GM21619 (cell line): ENCODE results near the gene FNDC3B.
A peak's percentile ranks its signal among the peaks of the same experiment; 100 is the strongest.

Experiments
- ATAC-seq: cut with Tn5 transposase; IDR thresholded peaks from one replicate; pipeline ENCODE4 v1.9.1; 2021; ENCODE audit not compliant: unreplicated experiment

FNDC3B gene

DNA sequence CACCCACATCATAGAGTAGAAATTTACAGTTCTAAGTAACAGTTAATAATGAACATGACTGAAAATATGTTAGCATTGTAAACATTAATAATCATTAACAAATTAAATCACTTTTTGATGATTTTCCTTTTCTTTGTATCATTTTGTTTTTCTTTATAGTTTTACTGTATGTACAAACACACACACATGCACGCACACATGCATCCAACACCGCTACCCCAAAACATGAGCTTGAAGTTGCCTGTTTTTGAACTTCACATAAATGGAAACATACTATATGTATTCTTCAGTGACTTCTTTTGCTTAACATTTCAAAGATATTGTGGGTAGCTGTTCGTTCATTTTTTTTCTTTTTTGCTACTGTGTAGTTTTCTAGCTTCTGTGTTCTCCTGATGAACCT is 123.9 kb downstream of the FNDC3B start:
- no peak for ATAC-seq

DNA sequence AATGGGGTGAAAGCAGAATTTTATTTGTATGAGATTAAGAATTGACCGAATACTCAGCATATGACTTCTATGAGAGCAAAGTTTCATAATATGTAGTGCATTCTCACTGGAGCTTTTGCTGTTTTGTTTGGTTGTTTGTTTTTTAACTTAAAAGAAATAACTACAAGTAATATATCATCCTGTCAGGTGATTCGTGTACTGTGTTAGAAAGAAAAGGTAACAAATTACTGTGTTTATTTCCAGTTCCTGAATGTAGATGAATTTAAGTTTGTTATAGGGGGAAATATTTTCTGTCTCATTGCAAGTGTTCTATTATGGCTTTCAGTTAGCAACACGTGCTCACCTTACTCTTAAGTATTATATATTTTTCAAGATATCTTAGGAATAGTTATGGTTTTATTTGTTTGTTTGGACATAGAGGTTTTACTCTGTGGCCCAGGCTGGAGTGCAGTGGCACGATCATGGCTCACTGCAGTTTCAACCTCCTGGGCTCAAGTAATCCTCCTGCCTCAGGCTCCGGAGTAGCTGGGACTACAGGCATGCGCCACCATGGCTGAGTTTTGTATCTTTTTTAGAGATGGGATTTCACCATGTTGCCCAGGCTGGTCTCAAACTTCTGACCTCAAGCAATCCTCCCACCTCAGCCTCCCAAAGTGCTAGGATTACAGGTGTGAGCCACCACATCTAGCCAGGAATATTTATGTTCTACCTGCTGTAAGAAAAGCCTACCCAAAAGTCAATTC is 125.4 kb downstream of the FNDC3B start:
- no peak for ATAC-seq

DNA sequence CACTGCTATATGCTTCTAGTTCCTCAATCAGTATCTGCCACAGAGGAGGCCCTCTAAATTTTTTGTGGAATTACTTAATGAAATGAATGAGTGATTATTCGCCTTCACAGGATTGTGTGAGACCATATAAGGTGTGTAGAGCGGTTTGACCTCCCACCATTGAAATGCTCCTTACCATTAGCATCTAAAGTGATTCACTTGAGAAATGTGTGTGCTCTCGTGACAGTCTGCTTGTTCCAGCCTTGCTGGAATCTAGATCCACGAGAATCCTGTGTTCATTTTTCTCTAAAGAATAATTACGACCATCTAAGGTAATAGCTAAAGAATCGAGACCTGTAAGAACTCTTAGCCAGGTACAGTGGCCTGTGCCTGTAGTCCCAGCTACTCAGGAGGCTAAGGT is 126.9 kb downstream of the FNDC3B start:
- ATAC-seq: no peak

DNA sequence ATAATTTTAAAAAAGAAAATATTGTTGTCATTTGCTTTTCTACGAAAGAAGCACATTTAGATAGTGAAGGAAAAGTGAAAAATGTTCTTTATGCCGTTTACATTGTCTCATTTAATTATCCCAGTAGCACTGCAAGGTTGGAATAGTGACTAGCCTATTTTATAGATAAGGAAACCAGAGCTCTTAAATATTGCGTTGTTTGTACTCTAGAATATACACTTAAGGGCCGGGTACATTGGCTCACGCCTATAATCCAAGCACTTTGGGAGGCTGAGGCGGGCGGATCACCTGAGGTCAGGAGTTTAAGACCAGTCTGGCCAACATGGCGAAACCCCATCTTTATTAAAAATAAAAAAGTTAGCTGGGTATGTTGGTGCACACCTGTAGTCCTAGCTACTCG is 127.5 kb downstream of the FNDC3B start:
- ATAC-seq: no peak

DNA sequence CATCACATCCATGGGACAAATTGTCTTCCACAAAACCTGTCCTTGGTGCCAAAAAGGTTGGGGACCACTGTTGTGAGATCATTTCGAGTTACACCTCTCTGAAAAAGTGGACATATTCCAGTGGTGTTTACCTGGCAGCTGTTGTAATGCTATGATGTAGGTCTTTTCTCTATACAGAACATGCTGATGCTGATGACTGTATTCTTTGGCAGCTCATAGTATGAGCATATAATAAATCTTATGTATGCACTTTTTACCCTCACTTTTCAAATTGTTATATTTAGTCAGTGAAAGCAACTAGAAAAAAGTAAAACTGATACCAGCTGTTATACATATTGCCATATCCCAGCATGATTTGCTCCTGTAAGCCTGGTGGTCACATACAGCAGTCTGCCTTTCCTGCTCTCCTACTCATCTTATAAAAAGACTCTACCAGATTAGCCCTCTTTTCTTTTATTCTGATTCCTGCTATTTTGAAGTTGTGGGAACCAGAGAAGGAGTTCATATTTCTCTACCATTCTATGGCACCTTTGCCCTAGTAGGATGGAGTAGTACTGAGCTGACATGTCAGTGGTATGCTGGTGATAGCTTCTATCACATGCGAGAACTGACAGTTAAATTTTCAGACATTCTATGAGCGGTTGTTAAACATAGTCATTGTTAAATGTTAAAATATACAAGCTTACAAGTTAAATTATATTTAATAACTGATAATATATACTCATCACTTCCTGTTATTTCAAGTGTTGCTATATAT is 128.7 kb downstream of the FNDC3B start:
- ATAC-seq: no peak

DNA sequence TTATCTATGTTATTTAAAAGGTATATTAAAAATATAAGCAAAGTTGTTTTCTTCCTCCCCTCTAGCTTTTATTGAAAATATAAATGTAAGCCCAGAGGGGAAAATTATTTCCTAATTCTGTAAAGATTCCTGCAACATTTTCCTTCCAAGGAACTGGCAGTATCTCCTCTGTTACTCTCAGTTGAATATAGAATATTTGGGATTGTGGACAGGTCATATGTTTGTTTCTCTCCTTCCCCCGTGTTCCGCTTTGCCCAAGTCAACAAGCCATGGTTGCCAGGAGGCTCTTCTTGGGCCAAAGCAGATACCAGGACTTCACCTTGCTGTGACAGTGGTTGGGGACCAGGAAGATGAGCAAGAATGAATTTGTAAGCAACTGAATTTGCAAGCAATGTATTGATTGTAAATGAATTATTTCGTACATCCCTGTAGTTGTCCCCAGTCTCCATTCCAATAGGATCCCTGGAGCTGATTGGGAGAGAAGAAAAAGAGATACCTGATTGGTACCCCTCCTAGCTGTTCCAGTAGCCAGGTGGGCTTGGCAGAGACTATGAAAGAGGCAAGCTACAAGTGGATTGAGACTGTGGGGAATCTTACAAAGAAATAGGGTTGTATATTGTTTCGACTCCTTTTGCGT is 130.8 kb downstream of the FNDC3B start:
- no peak for ATAC-seq

DNA sequence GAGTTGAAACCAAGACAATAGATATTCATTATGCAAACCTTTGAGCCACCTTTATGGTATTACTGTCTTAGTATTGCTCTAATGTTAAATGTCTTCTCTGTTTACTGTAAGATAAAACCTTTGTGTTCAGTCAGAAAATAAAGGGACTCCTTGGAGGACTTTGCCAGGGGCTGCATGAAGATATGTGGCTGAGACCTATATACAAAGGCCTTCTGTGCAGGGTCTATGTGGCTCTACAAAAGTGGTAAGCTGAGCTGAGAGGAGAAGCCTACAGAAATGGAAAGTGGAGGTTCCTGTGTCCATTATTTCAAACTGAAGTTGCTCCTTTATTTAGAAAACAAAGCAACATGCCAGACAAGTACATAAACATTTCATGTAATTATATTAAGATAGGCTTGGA is 131.5 kb downstream of the FNDC3B start:
- ATAC-seq: no peak

DNA sequence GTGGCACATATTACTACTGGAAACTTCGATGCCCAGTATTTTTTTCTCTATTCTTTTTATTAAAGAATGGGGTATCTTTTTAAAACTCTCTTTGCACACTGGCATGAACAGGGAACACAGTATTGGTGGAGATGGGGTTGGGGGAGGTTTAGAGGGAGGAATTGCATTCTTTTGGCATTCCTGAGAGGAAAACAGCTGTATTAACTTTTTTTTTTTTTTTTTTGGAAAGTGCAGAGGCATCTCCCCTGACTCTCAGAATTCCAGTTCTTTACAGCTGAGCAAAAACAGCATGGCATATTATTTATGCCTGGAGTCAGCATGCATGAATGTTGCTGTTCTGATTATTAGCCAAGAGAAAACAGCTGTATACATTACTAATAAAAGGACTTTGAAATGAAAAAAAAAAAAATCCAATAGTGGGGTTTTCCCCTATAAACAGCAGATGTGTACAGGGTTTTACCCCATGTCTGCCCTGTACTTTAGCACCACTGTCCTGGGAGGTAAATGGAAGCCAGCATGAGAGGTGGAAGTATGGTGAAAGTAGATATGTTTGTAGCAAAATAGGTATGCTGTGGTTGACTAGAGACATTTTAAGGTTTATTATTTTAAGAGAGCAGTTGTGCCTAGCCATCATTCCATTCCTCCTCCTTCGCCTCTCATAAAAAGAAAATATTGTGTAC is 132.2 kb downstream of the FNDC3B start:
- peak; percentile 50 for ATAC-seq

DNA sequence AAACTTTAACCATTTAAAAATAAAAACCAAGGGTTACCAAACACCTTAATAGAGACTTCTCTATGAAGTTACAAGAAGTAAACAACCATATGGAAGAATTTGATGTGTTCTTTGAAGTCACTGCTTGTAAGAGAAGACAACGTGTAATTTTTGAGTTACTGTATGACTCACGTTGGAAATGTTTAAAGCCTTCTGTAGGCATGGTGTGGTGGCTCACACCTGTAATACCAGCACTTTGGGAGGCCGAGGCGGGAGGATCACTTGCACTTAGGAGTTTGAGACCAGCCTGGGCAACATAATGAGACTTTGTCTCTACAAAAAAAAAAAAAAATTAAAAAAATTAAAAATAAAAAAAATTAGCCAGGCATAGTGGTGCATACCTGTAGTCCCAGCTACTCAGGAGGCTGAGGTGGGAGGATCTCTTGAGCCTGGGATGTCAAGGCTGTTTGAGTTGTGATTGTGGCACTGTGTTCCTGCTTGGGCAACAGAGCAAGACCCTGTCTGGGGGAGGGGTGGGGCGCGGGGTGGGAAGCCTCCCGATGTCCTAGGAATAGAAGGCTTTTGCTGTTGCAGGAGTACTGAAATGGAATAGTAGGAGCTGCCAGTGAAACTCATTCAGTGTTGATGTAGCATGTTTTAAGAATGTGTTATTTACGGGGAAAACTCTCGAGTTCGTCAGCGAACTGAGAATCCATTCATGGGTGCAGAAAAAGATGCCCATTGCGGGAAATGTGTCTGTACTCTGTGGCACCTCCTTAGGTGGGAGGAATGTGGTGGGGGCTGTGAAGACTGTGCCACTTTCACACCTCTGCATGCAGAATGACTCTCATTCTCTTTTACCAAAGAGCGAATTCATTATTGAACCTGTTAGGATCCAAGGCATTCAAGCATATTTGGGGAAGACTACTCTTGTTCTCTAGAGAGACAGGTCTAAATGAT is 134.2 kb downstream of the FNDC3B start:
- no peak for ATAC-seq

DNA sequence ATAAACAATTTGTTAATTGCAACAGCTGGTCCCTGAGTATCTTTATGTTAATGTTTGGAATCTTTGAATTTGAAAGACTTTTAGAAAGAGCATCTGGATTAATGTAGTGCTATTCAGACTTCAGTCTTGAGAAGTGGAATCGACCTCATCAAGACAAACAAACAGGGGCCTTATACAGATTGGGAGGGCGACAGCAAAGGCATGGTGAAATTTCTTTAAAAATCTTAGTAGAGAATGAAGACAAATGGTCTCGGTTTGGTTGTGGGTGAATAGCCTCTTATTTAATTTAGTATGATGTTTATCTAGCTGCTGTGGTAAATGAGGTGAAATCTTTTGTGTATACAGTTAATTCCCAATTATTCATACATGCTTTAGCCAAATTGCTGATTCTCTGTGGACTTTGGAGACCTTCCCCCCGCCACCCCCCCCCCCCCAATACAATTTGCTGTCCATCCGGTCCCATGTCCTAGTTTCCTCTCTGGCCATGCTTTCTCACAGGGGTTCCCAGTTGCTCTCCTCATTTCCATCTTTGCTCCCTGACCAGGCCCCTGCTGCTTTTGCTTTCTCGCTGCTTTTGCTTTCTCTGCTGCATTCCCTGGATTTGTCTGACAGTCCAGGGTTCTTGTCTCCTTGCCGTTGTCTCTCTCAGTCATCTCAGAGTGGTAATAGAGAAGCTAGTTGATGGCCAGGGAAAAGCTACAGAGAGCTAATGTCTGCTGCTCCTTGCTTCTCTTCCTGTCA is 135.3 kb downstream of the FNDC3B start:
- ATAC-seq: no peak

DNA sequence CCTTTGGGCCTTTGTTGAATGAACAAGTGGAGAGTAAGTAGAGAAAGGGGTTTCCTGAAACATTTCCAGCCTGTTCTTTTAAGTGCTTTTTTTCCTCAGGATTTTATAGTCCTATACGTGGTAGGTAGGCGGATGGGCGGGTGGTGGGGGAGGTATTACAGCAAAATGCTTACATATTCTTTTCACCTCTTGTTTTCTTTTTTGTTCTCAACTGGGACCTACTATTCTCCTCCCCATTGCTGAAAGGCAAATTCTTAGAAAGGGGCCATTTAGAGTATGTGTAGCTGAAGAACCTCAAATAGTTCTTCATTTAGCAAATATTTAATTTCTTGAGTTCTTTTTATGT is 135.8 kb downstream of the FNDC3B start:
- no peak for ATAC-seq

DNA sequence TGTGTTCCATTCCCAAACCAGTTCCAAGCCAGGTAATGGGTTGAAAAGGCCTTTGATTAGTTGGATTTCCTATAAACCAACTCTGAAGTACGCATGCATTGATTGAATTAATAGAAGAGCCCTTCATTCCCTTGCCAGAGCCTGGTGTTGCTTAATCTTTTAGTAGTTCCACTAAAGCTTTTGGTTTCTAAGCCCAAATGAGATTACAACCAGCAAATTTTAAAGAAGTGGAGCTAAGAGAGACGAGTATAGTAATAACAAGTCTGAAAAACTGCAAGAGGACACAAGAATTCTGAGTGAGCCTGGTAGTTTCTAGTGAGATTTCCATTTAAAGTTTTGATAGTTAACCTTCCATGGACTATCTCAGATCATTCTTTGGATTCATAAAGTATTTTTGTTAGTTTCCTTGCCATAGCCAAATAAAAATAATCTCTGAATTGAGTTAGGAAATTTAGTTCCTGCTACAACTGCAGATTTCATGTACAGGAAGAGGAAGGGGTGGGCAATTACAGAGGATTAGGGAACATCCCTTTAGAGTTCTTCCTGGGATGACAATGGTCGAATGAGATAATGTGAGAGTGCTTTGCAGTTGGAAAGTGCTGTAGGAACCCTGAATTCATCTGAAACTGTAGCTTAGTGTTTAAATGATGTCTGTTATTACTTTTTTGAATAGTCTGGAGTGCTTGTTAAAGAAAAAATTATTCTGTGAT is 136.8 kb downstream of the FNDC3B start:
- ATAC-seq: no peak

DNA sequence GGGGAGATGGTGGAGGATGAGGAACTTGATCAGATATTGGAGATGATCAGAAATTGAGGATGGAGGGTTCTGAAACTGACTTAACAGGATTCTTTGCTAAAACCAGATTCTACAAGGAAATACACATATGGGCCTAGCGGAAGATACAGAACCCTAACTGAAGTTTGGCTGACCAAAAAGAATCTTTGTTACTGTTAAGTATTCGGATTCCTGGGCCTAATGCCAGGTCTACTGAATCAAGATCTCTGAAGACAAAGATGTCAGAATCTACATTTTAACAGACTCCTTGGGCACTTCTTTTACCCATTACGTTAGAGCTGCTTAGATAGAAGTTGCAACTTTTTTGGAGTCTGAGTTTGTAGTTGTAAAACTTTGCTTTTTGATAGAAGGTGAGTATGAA is 137.7 kb downstream of the FNDC3B start:
- ATAC-seq: no peak

DNA sequence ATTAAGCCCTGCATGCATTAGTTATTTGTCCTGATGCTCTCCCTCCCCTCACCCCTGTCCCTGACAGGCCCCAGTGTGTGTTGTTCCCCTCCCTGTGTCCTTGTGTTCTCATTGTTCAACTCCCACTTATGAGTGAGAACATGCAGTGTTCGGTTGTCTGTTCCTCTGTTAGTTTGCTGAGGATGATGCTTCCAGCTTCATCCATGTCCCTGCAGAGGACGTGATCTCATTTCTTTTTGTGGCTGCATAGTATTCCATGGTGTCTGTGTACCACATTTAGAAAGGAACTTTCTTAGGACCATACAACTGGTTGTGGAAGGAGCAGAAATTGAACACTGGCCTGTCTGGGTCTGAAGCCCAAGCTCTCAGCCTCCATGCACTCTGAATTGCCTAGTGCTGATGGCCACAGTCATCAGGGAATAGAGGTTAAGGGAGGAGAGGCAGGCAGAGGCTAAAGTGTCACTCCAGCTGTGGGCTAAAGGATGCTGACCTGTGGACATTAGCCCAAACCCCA is 138.5 kb downstream of the FNDC3B start:
- ATAC-seq: no peak

DNA sequence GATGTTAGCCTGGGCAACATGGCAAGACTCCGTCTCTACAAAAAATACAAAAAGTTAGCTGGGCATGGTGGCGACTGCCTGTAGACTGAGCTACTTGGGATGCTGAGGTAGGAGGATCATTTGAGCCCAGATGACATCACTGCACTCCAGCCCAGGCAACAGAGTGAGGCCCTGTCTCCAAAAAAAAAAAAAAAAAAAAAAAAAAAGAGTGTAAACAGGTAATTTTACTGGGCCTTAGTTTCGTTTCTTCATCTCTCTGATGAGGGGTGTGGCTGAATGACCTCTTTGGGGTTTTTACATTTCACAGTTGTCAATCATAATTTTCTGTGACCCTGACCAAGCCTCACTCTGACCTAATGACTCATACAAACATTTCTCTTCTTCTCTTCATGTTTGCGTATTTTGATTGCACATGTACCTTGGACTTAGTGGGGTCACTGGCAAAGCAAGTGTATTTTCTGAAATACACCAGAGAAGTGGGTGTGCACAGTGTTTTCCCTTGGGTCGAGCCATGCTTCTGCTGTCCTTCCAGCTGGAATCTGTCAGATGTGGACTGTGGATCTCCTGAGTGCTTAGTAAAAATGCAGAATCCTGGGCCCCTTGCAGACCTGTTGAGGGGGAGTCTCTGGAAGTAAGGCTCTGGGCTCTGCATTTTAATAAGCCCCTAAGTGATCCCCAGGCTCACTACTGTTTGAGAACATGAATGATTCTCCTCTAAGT is 140.5 kb downstream of the FNDC3B start:
- peak; percentile 54 for ATAC-seq

DNA sequence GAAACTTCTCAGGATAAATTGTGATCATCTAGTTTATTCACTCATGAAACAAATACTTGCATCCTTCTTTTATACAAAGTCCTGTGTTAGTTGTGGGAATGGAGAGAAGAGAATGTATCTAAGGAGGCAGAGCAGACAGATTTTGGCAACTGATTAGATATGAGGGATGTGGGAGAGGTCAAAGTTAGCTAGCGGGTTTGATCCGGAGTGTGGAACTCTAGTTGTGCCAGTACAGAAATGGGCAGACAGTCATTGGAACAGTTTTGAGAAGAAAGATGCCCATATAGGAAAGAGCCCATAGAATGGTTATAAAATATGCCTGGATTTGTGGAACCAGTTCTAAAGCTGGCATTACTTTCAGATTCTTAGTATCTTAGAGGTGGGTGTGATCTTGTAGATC is 141.1 kb downstream of the FNDC3B start:
- no peak for ATAC-seq

DNA sequence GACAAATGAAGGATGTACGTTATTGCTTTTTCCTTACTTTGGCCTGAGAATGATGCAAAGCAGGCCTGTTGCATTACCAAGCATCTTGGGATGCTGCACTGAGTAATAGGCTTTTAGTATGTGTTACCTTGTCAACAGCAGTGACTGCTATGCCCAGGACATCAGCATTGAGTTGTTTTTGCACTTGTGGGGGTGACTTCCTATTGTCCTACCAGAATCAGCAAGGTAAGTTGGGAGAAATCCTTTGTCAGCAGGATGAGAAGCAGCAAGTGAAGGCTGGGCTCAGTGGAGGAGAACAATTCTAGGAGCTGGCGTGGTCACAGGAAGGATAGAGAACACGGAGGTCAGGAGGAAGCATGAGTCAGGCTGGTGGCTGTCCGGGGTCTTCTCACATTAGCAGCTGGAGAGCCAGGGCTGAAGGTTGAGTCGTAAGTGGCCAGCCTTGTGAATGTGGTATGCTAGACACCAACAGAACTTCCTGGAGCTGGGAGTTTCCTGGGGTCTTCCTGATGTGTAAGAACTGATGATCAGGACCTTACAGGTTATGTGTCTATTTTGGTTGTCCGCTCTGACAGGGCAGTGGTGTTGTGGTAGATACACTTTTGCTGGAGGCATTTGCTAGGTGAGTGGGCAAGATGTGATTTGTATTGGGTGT is 142.7 kb downstream of the FNDC3B start:
- ATAC-seq: peak; percentile 46

DNA sequence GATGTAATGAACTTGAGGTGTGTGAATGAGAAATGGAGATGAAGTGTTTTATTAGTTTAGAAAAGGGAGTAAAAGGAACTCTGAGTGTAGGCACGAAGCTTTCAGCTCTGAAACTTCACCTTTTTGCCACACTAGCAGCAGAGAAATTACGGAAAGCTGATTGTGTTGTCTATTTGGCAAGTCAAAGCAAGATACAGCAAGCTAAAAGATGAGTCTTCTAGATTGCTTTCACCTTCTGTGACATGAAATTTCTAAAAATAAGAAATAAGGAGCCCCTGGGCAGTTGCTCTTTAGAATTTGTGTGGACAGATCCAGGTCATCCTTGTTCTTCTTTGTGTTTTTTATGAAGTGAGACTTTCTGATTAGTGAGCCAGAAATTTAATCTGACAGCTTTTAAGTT is 143.4 kb downstream of the FNDC3B start:
- no peak for ATAC-seq
